ENCODE data around the gene GPR157.
"Not testable (repeated sequence)": the region's sequence is repeated elsewhere in the genome, so short reads cannot be mapped to it uniquely, and the experiment has no call there.

GPR157 gene, protein sequence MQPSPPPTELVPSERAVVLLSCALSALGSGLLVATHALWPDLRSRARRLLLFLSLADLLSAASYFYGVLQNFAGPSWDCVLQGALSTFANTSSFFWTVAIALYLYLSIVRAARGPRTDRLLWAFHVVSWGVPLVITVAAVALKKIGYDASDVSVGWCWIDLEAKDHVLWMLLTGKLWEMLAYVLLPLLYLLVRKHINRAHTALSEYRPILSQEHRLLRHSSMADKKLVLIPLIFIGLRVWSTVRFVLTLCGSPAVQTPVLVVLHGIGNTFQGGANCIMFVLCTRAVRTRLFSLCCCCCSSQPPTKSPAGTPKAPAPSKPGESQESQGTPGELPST

DNA sequence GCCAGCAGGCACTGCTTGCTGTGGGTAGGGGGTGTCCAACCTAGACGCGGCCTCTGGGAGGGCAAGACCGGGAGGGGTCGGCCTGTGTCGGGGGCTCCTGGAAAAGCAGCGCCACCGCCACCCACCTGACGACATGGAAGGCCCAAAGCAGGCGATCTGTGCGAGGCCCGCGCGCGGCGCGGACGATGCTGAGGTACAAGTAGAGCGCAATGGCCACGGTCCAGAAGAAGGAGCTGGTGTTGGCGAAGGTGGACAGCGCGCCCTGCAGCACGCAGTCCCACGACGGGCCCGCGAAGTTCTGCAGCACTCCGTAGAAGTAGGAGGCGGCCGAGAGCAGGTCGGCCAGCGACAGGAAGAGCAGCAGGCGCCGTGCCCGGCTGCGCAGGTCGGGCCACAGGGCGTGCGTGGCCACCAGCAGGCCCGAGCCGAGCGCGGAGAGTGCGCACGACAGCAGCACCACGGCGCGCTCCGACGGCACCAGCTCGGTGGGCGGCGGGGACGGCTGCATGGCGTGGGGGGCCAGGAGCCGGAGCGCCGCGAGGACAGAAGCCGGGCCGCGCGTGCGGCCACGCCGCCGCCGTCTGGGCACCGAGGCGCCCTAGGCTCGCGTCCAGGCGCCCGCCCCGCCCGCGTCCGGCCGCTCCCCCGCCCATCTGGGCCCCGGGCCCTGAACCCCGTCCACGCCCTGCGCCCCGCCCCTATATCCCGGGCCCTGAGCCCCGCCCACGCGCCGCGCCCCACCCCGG is at the start of gene GPR157:
Gene GPR157 (minus strand): TSS at position 583 of the 746 bp plus-strand sequence. CDS start 75 bp downstream, at position 508.
- peak; percentile 76 for DNase-seq (ENCODE audit: low read depth)

- DNase-seq (ENCODE audit: low read depth): no peak
Observed at GRCh38 chr1:9174762-9175161, 45.9 kb upstream of the GPR157 start.

GRCh38 chr1:9174243-9174642 is 45.3 kb upstream of the GPR157 start:
- DNase-seq (ENCODE audit: low read depth): no peak

DNA sequence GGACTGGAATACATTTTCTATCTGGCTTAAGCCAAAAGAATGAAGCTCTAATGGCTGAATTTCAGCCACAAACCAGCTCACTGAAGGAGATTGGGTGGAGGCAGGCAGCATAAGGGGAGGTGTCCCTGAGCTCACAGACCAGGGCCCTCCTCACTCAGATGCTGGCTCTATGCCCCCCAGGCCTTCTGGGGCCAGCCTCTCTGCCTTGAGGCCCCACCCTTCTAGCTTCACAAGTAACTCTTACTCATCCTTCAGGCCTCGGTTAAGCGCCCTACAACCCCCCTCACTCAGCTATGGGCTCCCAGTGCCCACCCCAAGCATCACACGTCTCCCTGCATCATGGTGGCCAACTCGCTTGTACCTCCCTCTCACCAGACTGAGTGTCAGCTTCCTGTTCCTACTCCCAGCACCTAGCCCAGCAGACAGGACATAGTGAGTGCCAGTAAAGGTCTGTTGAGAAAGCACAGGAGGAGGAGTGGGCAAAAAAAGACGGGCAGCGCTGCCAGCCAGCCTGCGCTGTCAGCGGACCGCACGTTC is 40.8 kb upstream of the GPR157 start:
- no peak for DNase-seq (ENCODE audit: low read depth)

DNA sequence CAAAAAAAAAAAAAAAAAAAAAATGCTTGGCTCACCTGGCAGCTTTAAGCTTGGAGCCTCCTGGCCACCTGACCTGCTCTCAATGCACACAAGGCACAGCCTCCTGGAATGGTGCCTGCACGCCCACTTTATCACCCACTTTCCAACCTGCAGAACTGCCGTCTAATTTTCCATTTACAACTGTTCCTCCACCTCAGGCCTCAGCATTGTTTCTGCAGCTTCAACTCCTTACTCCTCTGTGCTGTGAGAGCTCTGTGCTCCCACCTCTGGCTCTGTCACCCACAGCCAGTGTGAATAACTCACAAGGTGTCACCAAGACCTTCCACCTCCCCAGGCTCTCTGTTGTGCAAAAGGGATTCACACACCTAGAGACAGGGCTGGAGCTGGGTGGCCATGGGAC is 38.7 kb upstream of the GPR157 start:
- no peak for DNase-seq (ENCODE audit: low read depth)

GRCh38 chr1:9166289-9167235 is 37.7 kb upstream of the GPR157 start:
- no peak for DNase-seq (ENCODE audit: low read depth)

DNA sequence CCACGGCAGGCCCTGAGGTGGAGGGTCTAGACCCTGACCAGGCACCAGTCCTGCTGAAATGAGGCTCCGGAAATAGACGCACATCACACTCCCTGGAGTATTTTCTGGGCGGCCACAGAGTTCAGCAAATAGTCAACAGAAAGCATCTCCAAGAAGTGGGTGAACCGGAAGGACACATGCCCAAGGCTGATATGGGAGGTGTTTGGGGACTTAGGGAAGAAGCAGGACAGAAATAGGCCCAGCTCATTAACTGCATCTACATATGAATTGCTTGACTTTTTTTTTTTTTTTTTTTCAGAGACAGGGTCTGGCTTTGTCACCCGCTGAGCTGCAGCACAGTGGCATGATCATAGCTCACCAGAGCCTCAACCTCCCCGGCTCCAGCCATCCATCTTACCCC is 36.5 kb upstream of the GPR157 start:
- no peak for DNase-seq (ENCODE audit: low read depth)

- no peak for DNase-seq (ENCODE audit: low read depth)
Observed at GRCh38 chr1:9164919-9165318, 36.0 kb upstream of the GPR157 start.

DNA sequence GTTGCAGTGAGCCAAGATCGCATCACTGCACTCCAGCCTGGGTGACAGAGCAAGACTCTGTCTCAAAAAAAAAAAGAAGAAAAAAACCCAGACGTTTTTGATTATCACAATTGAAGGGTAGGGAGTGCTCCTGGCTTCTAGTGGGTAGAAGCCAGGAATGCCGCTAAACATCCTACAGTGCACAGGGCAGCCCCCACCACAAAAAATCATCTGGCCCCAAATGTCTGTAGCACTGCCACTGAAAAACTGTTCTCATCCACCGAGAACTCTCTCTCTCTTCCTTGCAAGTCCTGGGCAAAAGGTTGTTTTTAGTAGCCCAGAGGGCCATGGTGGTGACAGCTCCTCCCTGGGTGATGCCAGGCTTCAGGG is 35.6 kb upstream of the GPR157 start:
- DNase-seq (ENCODE audit: low read depth): no peak

GRCh38 chr1:9161963-9162362 is 33.1 kb upstream of the GPR157 start:
- DNase-seq (ENCODE audit: low read depth): no peak

DNA sequence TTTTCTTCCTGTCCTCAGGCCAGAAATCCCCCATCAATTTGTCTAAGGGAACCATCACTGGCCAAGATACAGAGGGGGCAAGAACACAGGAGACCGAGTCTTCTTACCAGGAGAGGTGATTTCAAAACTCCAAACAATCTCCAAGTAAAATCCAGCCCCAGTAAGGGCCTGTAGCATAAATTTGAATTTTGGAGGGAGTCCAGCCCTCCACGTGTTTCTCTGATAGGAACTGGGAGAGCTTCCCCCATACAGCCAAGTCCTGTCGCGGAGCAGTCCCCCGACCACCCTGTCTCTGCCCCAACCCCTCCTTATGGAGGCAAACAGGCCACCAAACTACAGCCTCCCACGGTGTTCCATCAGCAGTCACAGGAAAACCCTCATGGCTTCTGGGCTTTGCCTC is 32.4 kb upstream of the GPR157 start:
- DNase-seq (ENCODE audit: low read depth): no peak

DNA sequence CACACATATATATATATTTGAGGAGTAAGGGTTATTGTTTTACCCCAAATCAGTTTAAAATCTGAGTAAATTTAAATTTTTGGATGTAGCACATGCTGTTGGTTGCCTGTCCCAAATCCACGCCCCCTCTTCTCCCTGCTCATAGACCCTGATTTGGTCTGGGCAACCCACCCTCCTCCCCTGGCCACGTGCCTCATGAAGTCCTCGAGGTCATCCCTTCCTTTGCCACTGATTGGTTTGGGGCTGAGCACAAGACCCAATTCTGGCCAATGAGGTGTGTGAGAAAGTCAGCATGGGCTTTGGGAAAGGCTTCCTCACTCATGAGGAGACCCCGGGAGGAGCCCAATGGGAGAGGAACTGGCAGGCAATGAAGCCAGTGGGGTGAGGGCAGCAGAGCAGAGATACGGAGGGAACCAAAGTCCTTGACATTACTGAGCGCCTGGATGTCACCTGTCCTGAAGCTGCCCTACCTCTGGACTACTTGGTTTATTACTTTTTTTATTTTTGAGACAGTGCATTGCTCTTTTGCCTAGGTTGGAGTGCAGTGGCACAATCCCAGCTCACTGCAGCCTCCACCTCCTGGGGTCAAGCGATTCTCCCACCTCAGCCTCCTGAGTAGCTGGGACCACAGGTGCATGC is 31.3 kb upstream of the GPR157 start:
- DNase-seq (ENCODE audit: low read depth): no peak

DNA sequence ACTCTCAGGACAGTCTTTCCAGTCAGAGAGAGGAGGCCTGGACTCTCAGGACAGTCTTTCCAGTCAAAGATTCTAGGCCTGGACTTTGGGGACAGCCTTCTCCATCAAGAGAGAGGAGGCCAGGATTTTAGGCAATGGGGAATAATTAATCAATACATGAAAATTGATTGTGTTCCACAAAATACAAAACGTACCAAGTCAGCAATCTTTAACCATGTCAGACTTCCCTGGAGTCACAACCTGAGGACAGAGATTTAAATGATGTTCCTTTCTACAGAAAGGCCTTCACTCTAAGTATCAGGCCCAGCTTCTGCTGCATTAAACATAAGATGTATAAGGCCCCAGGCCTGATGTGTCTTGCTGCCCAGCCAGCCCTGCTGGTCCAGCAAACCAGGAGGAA is 27.0 kb upstream of the GPR157 start:
- no peak for DNase-seq (ENCODE audit: low read depth)

GRCh38 chr1:9155405-9155804 is 26.5 kb upstream of the GPR157 start:
- not testable (repeated sequence) for DNase-seq (ENCODE audit: low read depth)

GRCh38 chr1:9153152-9153551 is 24.2 kb upstream of the GPR157 start:
- DNase-seq (ENCODE audit: low read depth): no peak

GRCh38 chr1:9152535-9152934 is 23.6 kb upstream of the GPR157 start:
- no peak for DNase-seq (ENCODE audit: low read depth)

DNA sequence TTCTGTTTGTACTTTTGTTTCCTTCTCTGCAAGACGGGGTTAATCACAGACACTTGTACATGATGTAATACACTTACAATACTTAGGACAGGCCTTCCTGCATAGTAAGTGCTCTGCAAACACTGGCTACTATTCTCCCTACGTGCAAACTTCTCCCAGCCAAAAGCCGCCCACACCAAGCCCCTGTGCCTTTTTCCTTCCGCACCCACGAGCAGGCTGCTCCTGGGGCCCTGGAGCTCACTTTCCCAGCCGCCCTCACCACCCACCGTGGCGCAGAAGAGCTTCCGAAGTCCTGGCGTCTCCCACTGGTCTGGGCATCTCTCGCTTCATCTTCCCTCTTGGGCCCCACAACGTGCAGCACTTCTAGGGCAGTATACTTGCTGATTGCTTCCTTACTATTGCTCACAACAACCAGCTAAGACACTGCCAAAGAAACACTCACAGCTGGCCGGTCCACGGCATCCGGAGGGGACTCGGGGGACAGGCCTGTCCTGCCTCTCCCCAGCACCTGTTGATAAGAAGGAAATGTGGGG is 22.5 kb upstream of the GPR157 start:
- DNase-seq (ENCODE audit: low read depth): no peak

DNA sequence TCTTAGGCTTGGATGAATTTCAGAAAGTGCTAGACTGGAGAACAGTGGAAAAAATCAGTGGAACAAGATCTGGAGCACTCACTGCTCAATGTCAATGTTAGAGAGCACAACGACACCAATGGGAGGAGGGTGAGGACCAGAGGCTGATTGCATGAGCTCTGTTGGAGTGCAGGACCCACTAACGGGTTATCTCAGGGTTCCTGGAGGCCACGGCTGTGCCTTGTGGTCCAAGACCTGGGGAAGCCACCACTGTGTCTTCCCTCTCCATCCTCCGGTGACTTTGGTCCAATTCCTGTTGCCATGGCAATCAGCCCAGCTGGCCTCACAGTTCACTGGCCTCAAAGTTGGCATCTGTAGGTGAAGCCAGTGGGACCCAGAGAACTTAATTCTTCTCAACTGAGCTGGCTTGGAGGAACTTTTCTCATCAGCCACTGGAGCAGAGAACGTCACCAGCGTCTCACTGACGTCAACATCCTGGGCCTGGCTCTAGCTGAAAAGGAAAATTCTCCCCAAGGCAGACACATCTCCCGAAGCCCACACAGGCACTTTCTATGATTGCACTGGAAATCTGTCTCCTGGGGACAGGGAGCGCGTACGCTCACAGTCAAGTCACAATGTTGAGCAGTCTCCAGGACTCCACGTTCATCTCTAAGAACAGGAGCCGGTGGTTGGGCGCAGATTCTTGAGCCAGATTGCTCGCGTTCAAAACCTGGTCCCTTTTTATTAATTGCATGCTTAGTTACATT is 21.9 kb upstream of the GPR157 start:
- DNase-seq (ENCODE audit: low read depth): no peak

DNA sequence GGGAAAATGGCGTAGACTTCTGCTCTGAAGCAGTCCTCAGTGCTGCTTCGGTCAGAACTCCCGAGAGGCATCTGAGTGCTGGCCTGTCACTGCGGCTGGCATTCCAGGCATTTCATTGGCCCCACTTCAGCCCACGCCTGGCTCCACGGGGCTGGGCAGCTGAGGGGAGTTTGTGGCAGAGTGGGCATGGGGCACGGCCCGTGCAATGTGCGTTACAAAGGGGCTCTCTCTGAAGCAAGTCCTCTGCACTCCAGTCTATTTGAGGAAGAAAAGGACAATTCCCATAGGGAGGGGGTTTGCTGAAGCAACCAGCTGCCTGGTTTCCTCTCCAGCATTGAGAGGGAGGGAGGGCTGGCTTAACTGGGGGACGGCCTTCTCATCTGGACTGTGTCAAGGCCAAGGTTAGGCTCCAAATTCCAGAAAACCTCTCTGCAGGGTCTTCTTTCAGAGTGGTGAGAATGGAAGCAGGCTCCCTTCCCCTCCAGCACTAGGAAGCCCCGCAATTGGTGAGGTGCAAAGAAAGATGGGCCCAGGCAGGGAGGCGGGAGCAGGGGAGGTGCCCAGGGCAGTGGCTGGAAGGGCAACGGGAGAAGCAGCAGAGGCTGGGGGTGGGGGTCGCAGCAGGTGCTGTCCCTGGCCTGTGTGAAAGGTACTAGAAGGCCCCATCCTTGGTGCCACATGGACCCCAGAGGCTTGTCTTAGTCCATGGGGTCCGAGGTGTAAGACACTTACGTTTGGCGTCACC is 21.1 kb upstream of the GPR157 start:
- DNase-seq (ENCODE audit: low read depth): no peak

- DNase-seq (ENCODE audit: low read depth): no peak
Observed at GRCh38 chr1:9149151-9149550, 20.2 kb upstream of the GPR157 start.

All from activated T-helper 1 cell treated with Interleukin-2 at 50 U/mL for 16 hours (primary cell).